ENCODE results near the gene SMKR1. TPM values are rescaled to one million over a fixed set of nuclear protein-coding genes. Genes with fewer than 3 reads are reported as not detected.

SMKR1 gene
- total and polyA plus RNA-seq, 12 donors: 0.72 to 4.6 (median 1.9) TPM; not detected in 2

DNA sequence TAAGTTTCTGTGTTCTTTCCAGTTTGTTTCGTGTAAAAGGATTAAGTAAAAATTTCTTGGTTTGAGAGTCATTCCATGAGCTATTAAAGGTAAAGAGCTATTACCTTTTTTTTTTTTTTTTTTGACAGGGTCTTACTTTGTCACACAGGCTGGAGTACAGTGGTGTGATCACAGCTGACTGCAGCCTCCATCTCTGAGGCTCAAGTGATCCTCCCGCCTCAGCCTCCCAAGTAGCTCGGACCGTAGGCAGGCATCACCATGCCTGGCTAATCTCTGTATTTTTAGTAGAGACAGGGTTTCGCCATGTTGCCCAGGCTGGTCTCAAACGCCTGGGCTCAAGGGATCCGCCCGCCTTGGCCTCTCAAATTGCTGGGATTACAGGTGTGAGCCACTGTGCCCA, 1.4 kb downstream of the SMKR1 start:
- H3K9me3 ChIP-seq (replicated peaks in 1 of 3): no peaks in the 10 kb centered on the region
- no peak overlapping the region for H3K4me3 ChIP-seq
- 93 to 98% (median 97%) methylated on average over 6 to 8 of the region's 8 CpGs for WGBS, 4 donors
- H3K27ac ChIP-seq: no peak overlapping the region
- peak in 1 of 7 donors; percentile 18 for DNase-seq
- peaks cover 0 to 5% of the 10 kb centered on the region in 2 donors for H3K4me1 ChIP-seq (replicated peaks in 1 of 2)
- intact Hi-C loops (cut with DNase I): no loop called here
- H3K27me3 ChIP-seq: no peaks in the 10 kb centered on the region
- TF ChIP-seq, protein P1, sequence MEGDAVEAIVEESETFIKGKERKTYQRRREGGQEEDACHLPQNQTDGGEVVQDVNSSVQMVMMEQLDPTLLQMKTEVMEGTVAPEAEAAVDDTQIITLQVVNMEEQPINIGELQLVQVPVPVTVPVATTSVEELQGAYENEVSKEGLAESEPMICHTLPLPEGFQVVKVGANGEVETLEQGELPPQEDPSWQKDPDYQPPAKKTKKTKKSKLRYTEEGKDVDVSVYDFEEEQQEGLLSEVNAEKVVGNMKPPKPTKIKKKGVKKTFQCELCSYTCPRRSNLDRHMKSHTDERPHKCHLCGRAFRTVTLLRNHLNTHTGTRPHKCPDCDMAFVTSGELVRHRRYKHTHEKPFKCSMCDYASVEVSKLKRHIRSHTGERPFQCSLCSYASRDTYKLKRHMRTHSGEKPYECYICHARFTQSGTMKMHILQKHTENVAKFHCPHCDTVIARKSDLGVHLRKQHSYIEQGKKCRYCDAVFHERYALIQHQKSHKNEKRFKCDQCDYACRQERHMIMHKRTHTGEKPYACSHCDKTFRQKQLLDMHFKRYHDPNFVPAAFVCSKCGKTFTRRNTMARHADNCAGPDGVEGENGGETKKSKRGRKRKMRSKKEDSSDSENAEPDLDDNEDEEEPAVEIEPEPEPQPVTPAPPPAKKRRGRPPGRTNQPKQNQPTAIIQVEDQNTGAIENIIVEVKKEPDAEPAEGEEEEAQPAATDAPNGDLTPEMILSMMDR (IDR thresholded peaks at IDR 0.05): no peak
- TF ChIP-seq POLR2A (IDR thresholded peaks at IDR 0.05): no peak
- no peaks in the 10 kb centered on the region for H3K36me3 ChIP-seq (replicated peaks in 1 of 2)

DNA sequence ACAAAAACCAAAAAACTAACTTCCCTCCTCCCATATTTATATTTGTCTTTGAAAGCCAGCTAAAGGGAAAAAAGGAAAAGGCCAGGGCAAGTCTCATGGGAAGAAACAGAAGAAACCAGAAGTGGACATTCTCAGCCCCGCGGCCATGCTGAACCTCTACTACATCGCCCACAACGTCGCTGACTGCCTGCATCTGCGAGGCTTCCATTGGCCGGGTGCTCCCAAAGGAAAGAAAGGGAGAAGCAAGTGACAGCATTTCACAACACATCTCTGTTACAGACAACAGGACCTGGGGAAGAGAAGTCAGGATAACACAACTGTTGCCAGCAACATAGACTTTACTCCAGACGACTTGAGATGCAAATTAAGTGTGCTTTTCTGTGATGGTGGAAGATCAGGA, 9.9 kb downstream of the SMKR1 start:
- H3K27me3 ChIP-seq: no peaks in the 10 kb centered on the region
- 75 to 78% (median 77%) methylated on average over 8 of the region's 8 CpGs for WGBS, 4 donors
- no peaks in the 10 kb centered on the region for H3K4me1 ChIP-seq (replicated peaks in 1 of 2)
- H3K9me3 ChIP-seq (replicated peaks in 1 of 3): no peaks in the 10 kb centered on the region
- no peak overlapping the region for H3K4me3 ChIP-seq
- no peak for TF ChIP-seq POLR2A (IDR thresholded peaks at IDR 0.05)
- no peak for DNase-seq
- no peak overlapping the region for H3K27ac ChIP-seq
- H3K36me3 ChIP-seq (replicated peaks in 1 of 2): no peaks in the 10 kb centered on the region
- intact Hi-C loops (cut with DNase I): no loop called here

DNA sequence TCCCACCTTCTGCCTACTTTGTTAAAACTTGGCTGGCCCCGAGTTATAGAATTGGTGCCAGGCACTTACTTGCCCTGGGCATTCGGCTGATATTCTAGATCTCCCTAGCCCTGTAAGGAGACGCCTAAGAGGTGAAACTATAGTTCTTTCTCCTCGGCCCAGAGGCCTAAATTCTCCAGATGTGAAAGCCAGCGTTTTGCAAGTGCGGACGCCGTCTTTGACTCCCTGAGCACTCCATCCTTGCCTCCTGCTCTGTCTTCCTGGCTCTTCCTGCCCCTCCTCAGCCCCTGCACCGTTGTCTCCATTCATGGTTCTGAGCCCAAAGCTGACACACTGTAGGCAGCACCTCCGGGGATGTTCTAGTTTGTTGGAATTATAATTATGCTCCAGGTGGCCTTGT, 11.2 kb downstream of the SMKR1 start:
- no peak overlapping the region for H3K4me3 ChIP-seq
- TF ChIP-seq, protein P1 (IDR thresholded peaks at IDR 0.05): no peak
- no peak for TF ChIP-seq POLR2A (IDR thresholded peaks at IDR 0.05)
- H3K27me3 ChIP-seq: no peaks in the 10 kb centered on the region
- H3K27ac ChIP-seq: no peak overlapping the region
- no peaks in the 10 kb centered on the region for H3K36me3 ChIP-seq (replicated peaks in 1 of 2)
- intact Hi-C loops (cut with DNase I): no loop called here
- no peak for DNase-seq
- H3K4me1 ChIP-seq (replicated peaks in 1 of 2): no peaks in the 10 kb centered on the region
- no peaks in the 10 kb centered on the region for H3K9me3 ChIP-seq (replicated peaks in 1 of 3)
- WGBS, 4 donors: 83 to 90% (median 84%) methylated on average over 10 of the region's 10 CpGs

DNA sequence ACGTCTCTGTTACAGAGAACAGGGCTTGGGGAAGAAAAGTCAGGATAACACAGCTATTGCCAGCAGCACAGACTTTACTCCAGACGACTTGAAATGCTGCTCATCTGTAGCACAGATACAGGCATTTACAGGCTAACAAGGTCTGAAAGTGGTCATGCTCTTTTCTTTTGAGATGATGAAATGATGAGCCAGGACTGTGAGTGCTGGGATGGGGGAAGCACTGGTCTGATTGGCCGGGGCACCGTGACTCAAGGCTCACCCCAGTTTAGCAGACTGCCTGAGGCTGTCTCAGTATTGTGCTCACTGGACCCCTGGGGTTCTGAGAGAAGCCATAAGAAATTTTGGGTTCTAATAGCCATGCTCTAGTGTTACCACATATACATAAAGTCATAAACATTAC, 12.4 kb downstream of the SMKR1 start:
- no peak overlapping the region for H3K27ac ChIP-seq
- H3K27me3 ChIP-seq: no peaks in the 10 kb centered on the region
- DNase-seq: no peak
- no peaks in the 10 kb centered on the region for H3K4me1 ChIP-seq (replicated peaks in 1 of 2)
- no peak overlapping the region for H3K4me3 ChIP-seq
- 56 to 80% (median 63%) methylated on average over 4 of the region's 4 CpGs for WGBS, 4 donors
- no peak for TF ChIP-seq POLR2A (IDR thresholded peaks at IDR 0.05)
- TF ChIP-seq, protein P1 (IDR thresholded peaks at IDR 0.05): no peak
- H3K9me3 ChIP-seq (replicated peaks in 1 of 3): no peaks in the 10 kb centered on the region
- H3K36me3 ChIP-seq (replicated peaks in 1 of 2): no peaks in the 10 kb centered on the region
- intact Hi-C loops (cut with DNase I): no loop called here

DNA sequence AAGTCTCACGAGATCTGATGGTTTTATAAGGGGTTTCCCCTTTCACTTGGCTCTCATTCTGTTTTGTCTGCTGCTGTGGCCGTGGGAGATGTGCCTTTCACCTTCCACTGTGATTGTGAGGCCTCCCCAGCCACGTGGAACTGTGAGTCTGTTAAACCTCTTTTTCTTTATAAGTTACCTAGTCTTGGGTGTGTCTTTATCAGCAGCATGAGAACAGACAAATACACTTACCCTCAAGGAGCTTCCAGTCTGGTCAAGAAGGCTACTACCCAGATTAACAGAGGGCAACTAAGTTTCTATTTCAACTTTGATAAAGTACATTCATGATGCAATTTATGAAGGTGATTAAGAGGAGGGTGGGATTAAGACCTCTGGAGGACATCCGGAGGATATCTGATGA, 13.1 kb downstream of the SMKR1 start:
- Histone ChIP-seq H3K9me3 (replicated peaks in 1 of 3) (no peaks in the 10 kb centered on the region), H3K27me3 (no peaks in the 10 kb centered on the region), H3K27ac (no peak overlapping the region), H3K36me3 (replicated peaks in 1 of 2) (no peaks in the 10 kb centered on the region), H3K4me1 (replicated peaks in 1 of 2) (no peaks in the 10 kb centered on the region), H3K4me3 (no peak overlapping the region)
- intact Hi-C loops (cut with DNase I): no loop called here
- DNase-seq: no peak
- 72 to 86% (median 79%) methylated on average over 4 of the region's 4 CpGs for WGBS, 4 donors
- TF ChIP-seq, protein P1 (IDR thresholded peaks at IDR 0.05): no peak
- no peak for TF ChIP-seq POLR2A (IDR thresholded peaks at IDR 0.05)

Measured in adrenal gland (tissue), 12 donors.